H1 (cell line): ENCODE data around the gene CAP2. TPM values are rescaled to one million over a fixed set of nuclear protein-coding genes. Genes with fewer than 3 reads are reported as not detected.

Experiments used
- CTCF ChIA-PET: fragments of 300-600 bp; sonication (Branson Sonifier 250); formaldehyde crosslinking; loops from one replicate; lab custom pipeline; 2021; ENCODE audit not compliant: partially characterized antibody; lab: Charles Lee
- POLR2A ChIA-PET: fragments of 300-600 bp; sonication (Branson Sonifier 250); formaldehyde crosslinking; loops from one replicate; lab custom pipeline; 2021; ENCODE audit warnings: inconsistent platforms; ENCODE audit not compliant: partially characterized antibody; lab: Charles Lee
- DNase-seq, 2 experiments: peaks; one replicate each; pipeline versions ENCODE4 v3.0.0 to v3.0.0-alpha.2; 2010 to 2022; ENCODE audit warnings: low spot score in 2 of 2, low read depth in 1 of 2, mixed read lengths in 1 of 2
- FAIRE-seq: peaks from 2 replicates; lab custom pipeline; 2011; peaks lifted over from hg19 to GRCh38; lab: Jason Lieb, UNC
- H2AFZ ChIP-seq: 2 replicates; pipeline ENCODE4 v1.8.1; 2012; ENCODE audit warnings: low read length, inconsistent platforms
- H2AK5ac ChIP-seq: 2 replicates; pipeline ENCODE4 v1.6.1; 2013; ENCODE audit warnings: low read depth, low read length
- H2BK120ac ChIP-seq: replicated peaks from 2 replicates; pipeline ENCODE3; 2013; ENCODE audit warnings: low read depth, low read length, inconsistent platforms
- H2BK12ac ChIP-seq: 2 replicates; pipeline ENCODE4 v1.6.1; 2013; ENCODE audit warnings: low read depth, low read length
- H2BK15ac ChIP-seq: 2 replicates; pipeline ENCODE4 v1.6.1; 2013; ENCODE audit warnings: low read length
- H2BK20ac ChIP-seq: 2 replicates; pipeline ENCODE4 v1.6.1; 2013; ENCODE audit warnings: low read length
- H2BK5ac ChIP-seq: 2 replicates; pipeline ENCODE4 v1.6.1; 2013; ENCODE audit warnings: low read depth, low read length
- H3K14ac ChIP-seq: 2 replicates; pipeline ENCODE4 v1.6.1; 2013; ENCODE audit warnings: inconsistent platforms; ENCODE audit not compliant: insufficient read length
- H3K18ac ChIP-seq: 2 replicates; pipeline ENCODE4 v1.6.1; 2013; ENCODE audit warnings: low read length; ENCODE audit errors: extremely low read depth
- H3K23ac ChIP-seq: 2 replicates; pipeline ENCODE4 v1.6.1; 2013; ENCODE audit warnings: inconsistent platforms; ENCODE audit not compliant: insufficient read length
- H3K23me2 ChIP-seq: 2 replicates; pipeline ENCODE4 v1.6.1; 2013; ENCODE audit warnings: low read depth, low read length
- H3K27ac ChIP-seq: 2 replicates; pipeline ENCODE4 v1.6.1; 2011; ENCODE audit warnings: low read depth, low read length, inconsistent platforms
- H3K27me3 ChIP-seq, 4 experiments: replicated peaks in 1 of 4; 1 replicate in 1 of 4; 2 replicates in 3 of 4; pipeline versions ENCODE4 v1.6.1 to v1.8.1; 2011 to 2013; ENCODE audit warnings: low read length in 3 of 4, mild to moderate bottlenecking in 3 of 4, inconsistent platforms in 2 of 4, mixed read lengths in 2 of 4, moderate library complexity in 1 of 4; ENCODE audit not compliant: control insufficient read depth in 3 of 4, insufficient read depth in 3 of 4; ENCODE audit errors: extremely low read depth in 1 of 4
- H3K36me3 ChIP-seq, 4 experiments: 2 replicates each; pipeline versions ENCODE4 v1.6.1 to v1.8.1; 2011 to 2013; ENCODE audit warnings: mild to moderate bottlenecking in 4 of 4, low read length in 3 of 4, moderate library complexity in 2 of 4, control low read depth in 1 of 4, inconsistent platforms in 1 of 4; ENCODE audit not compliant: insufficient read depth in 4 of 4, control insufficient read depth in 2 of 4
- H3K4ac ChIP-seq: replicated peaks from 2 replicates; pipeline ENCODE3; 2013; ENCODE audit warnings: low read length, low read depth, mixed read lengths, inconsistent platforms; ENCODE audit not compliant: insufficient read length
- H3K4me1 ChIP-seq, 4 experiments: replicated peaks in 1 of 4; 1 replicate in 1 of 4; 2 replicates in 3 of 4; pipeline versions ENCODE4 v1.6.1 to v1.8.1; 2011 to 2013; ENCODE audit warnings: low read length in 3 of 4, inconsistent platforms in 2 of 4, mixed read lengths in 1 of 4; ENCODE audit not compliant: insufficient read depth in 4 of 4, control insufficient read depth in 3 of 4
- H3K4me2 ChIP-seq, 2 experiments: 2 replicates each; pipeline versions ENCODE4 v1.6.1 to v1.8.1; 2011 to 2013; ENCODE audit warnings: low read depth in 2 of 2, low read length in 2 of 2, control low read depth in 1 of 2, inconsistent platforms in 1 of 2, mild to moderate bottlenecking in 1 of 2; ENCODE audit not compliant: insufficient read depth in 1 of 2
- H3K4me3 ChIP-seq, 4 experiments: fragments of 200-600, 300-600 bp in 1 of 4; sonication (generic), shearing (Covaris generic), sonication (Bioruptor Twin) in 1 of 4; 2 replicates each; pipeline versions ENCODE4 v1.5.1 to v1.8.1; 2011 to 2016; ENCODE audit warnings: low read length in 4 of 4, low read depth in 3 of 4, control low read depth in 2 of 4, inconsistent platforms in 2 of 4, mild to moderate bottlenecking in 2 of 4, mixed read lengths in 1 of 4, moderate library complexity in 1 of 4; ENCODE audit not compliant: insufficient read depth in 2 of 4; ENCODE audit errors: extremely low read depth in 1 of 4
- H3K56ac ChIP-seq: replicated peaks from 2 replicates; pipeline ENCODE3; 2013; ENCODE audit warnings: low read depth, mild to moderate bottlenecking, mixed read lengths, low read length, inconsistent platforms; ENCODE audit not compliant: insufficient read length
- H3K79me1 ChIP-seq: 2 replicates; pipeline ENCODE4 v1.6.1; 2013; ENCODE audit warnings: low read depth, low read length, control low read depth
- H3K79me2 ChIP-seq, 2 experiments: 2 replicates each; pipeline versions ENCODE4 v1.6.1 to v1.8.1; 2012 to 2013; ENCODE audit warnings: low read length in 2 of 2, mild to moderate bottlenecking in 2 of 2, inconsistent platforms in 1 of 2; ENCODE audit not compliant: insufficient read depth in 2 of 2, control insufficient read depth in 1 of 2
- H3K9ac ChIP-seq, 4 experiments: replicated peaks in 1 of 4; 1 replicate in 1 of 4; 2 replicates in 3 of 4; pipeline versions ENCODE4 v1.6.1 to v1.8.1; 2011 to 2013; ENCODE audit warnings: low read depth in 3 of 4, low read length in 3 of 4, control low read depth in 2 of 4, mild to moderate bottlenecking in 2 of 4, moderate library complexity in 2 of 4, inconsistent platforms in 1 of 4; ENCODE audit errors: extremely low read depth in 1 of 4
- H3K9me3 ChIP-seq, 2 experiments: 2 replicates each; pipeline versions ENCODE4 v1.6.1 to v1.8.1; 2012 to 2013; ENCODE audit warnings: mild to moderate bottlenecking in 2 of 2, moderate library complexity in 2 of 2, control low read depth in 1 of 2, inconsistent platforms in 1 of 2, low read depth in 1 of 2, low read length in 1 of 2, mixed read lengths in 1 of 2; ENCODE audit not compliant: insufficient read depth in 2 of 2
- H4K20me1 ChIP-seq, 2 experiments: replicated peaks in 1 of 2; 2 replicates each; pipeline versions ENCODE3 to v1.8.1; 2011 to 2013; ENCODE audit warnings: inconsistent platforms in 2 of 2, low read length in 2 of 2, mild to moderate bottlenecking in 1 of 2; ENCODE audit not compliant: insufficient read depth in 2 of 2, control insufficient read depth in 1 of 2
- H4K5ac ChIP-seq: 2 replicates; pipeline ENCODE4 v1.6.1; 2013; ENCODE audit warnings: low read length, low read depth, mixed read lengths, inconsistent platforms; ENCODE audit not compliant: insufficient read length
- H4K8ac ChIP-seq: 2 replicates; pipeline ENCODE4 v1.8.0; 2013; ENCODE audit warnings: mild to moderate bottlenecking, moderate library complexity, low read length, inconsistent platforms; ENCODE audit not compliant: insufficient read depth; ENCODE audit errors: extremely low read depth
- H4K91ac ChIP-seq: replicated peaks from 2 replicates; pipeline ENCODE3; 2013; ENCODE audit warnings: low read length, mixed read lengths, inconsistent platforms; ENCODE audit not compliant: insufficient read length
- BACH1 ChIP-seq: IDR thresholded peaks from 2 replicates; pipeline ENCODE4 v1.6.1; 2012; ENCODE audit warnings: low read length, improper control_type of control experiment
- MAFK ChIP-seq: IDR thresholded peaks from 2 replicates; pipeline ENCODE4 v1.6.1; 2012; ENCODE audit warnings: low read depth, mild to moderate bottlenecking, improper control_type of control experiment, low read length
- YY1 ChIP-seq: IDR thresholded peaks from 2 replicates; pipeline ENCODE4 v1.6.1; 2011; ENCODE audit warnings: low read depth, mild to moderate bottlenecking, low read length
- WGBS, 2 experiments: shearing (Covaris generic) in 1 of 2; methylation state at CpG; one replicate each; pipeline versions ENCODE4 v1.1.6 to v1.1.7; 2013 to 2015; ENCODE audit warnings: low lambda C conversion rate in 2 of 2, mixed read lengths in 2 of 2, inconsistent platforms in 1 of 2, low coverage in 1 of 2, missing lambda C conversion rate in 1 of 2; ENCODE audit not compliant: insufficient replicate concordance in 2 of 2, insufficient coverage in 1 of 2, insufficient read length in 1 of 2; ENCODE audit errors: extremely low coverage in 1 of 2, missing lambda C conversion rate in 1 of 2; 5-methylcytosine and 5-hydroxymethylcytosine counted together
- polyA plus RNA-seq, 7 experiments: library from polyadenylated mRNA; depleted of rRNA in 3 of 7; stranded (reverse) in 5 of 7; unstranded in 2 of 7; fragments of >200 nt in 5 of 7; fragments of 200-250 nt in 2 of 7; gene quantifications; 1 replicate in 5 of 7; 2 replicates in 1 of 7; 4 replicates in 1 of 7; pipeline versions ENCODE4 v1.2.1 to v1.2.3, GENCODE V29; 2011 to 2013; ENCODE audit warnings: missing spikeins in 2 of 7, mixed read lengths in 2 of 7
- total RNA-seq: library from RNA; stranded (reverse); fragmentation: NEBNext Ultra II Directional; extraction: Animal tissue kit (Norgen Biotek cat#: 25700); gene quantifications from 2 replicates; pipeline ENCODE4 v1.2.1, GENCODE V29; 2021

Gene CAP2
- total and polyA plus RNA-seq, 2 of the 8 experiments (the other 6 are each of a cell fraction or from before 2014, with no cell fraction given) = 7.2 to 10.0 TPM

- H3K79me1 ChIP-seq = no peaks in the 10 kb centered on the region
- H4K91ac ChIP-seq = no peak overlapping the region
- 96% methylated on average over 2 of the region's 2 CpGs; no CpG with 5 or more reads in 1 of the 2 experiments for WGBS, 2 experiments
- H3K27ac ChIP-seq = no peak overlapping the region
- no peak overlapping the region for H3K23ac ChIP-seq
- H3K79me2 ChIP-seq = no peaks in the 10 kb centered on the region
- H2BK120ac ChIP-seq = no peak overlapping the region
- H2BK15ac ChIP-seq = no peak overlapping the region
- TF ChIP-seq MAFK (peak; percentile 52; the same call in 1 of the 2 replicates), BACH1 (0 out of 2 replicates have a peak, but pooled peaks have one; percentile 41), YY1 (no peak)
- no peaks in the 10 kb centered on the region for H3K9me3 ChIP-seq
- no peak overlapping the region for H2BK20ac ChIP-seq
- H3K9ac ChIP-seq = no peak overlapping the region
- H4K8ac ChIP-seq = no peak overlapping the region
- no peak overlapping the region for H3K4ac ChIP-seq
- no peak overlapping the region for H3K56ac ChIP-seq
- H3K4me3 ChIP-seq = no peak overlapping the region
- no peak overlapping the region for H3K4me2 ChIP-seq
- no peak overlapping the region for H2AK5ac ChIP-seq
- no peak overlapping the region for H2AFZ ChIP-seq
- ChIA-PET POLR2A (interaction anchor here (0.6 kb wide), 2 partner anchors 16 to 93 kb away, joined by 3 read pairs; no protein-coding TSS in a partner anchor), CTCF (interaction anchor here (0.9 to 5.7 kb wide), 2 partner anchors 8 to 12 kb away, joined by 4 to 48 read pairs; no protein-coding TSS in a partner anchor)
- H3K23me2 ChIP-seq = no peaks in the 10 kb centered on the region
- DNase-seq (no peak), FAIRE-seq (no peak)
- no peak overlapping the region for H2BK12ac ChIP-seq
- no peak overlapping the region for H3K14ac ChIP-seq
- H4K20me1 ChIP-seq = no peaks in the 10 kb centered on the region
- no peak overlapping the region for H3K18ac ChIP-seq
- H3K27me3 ChIP-seq = no peaks in the 10 kb centered on the region
- no peaks in the 10 kb centered on the region for H3K36me3 ChIP-seq
- no peak overlapping the region for H2BK5ac ChIP-seq
- no peak overlapping the region for H4K5ac ChIP-seq
- H3K4me1 ChIP-seq = no peaks in the 10 kb centered on the region
Observed at GRCh38 chr6:17493286-17493685, 99.9 kb downstream of the CAP2 start.
